Heart right ventricle (tissue), 16 donors: ENCODE data around the gene B3GNT5. TPM values are rescaled to one million over a fixed set of nuclear protein-coding genes. Genes with fewer than 3 reads are reported as not detected.

Experiments used
- ATAC-seq, 8 donors: fragments of 200-7000 bp; cut with Tn5 transposase; one replicate each; pipeline ENCODE4 v1.9.1; 2020; ENCODE audit warnings: mild to moderate bottlenecking in 8 of 8, moderate library complexity in 8 of 8, moderate number of reproducible peaks in 1 of 8
- DNase-seq, 2 donors: peaks; one replicate each; pipeline ENCODE4 v3.0.0-alpha.2; 2020
- H3K27ac ChIP-seq, 10 donors: fragments of 200-600 bp; sonication (generic) in 2 of 10; one replicate each; pipeline versions ENCODE4 v1.5.0 to v1.8.0; 2020 to 2022; ENCODE audit warnings: mild to moderate bottlenecking in 3 of 10
- H3K27me3 ChIP-seq, 7 donors: fragments of 200-600 bp; one replicate each; pipeline ENCODE4 v1.8.0; 2021 to 2022; ENCODE audit warnings: mild to moderate bottlenecking in 2 of 7
- H3K36me3 ChIP-seq, 9 donors: fragments of 200-600 bp; sonication (generic) in 1 of 9; one replicate each; pipeline versions ENCODE4 v1.5.0 to v1.8.0; 2020 to 2022; ENCODE audit warnings: mild to moderate bottlenecking in 2 of 9
- H3K4me1 ChIP-seq, 9 donors: fragments of 200-600 bp; sonication (generic) in 1 of 9; one replicate each; pipeline versions ENCODE4 v1.5.0 to v1.8.0; 2020 to 2022; ENCODE audit warnings: mild to moderate bottlenecking in 4 of 9
- H3K4me3 ChIP-seq, 10 donors: fragments of 200-600 bp; sonication (generic) in 2 of 10; one replicate each; pipeline versions ENCODE4 v1.5.0 to v1.8.0; 2020 to 2022; ENCODE audit warnings: mild to moderate bottlenecking in 7 of 10, moderate library complexity in 2 of 10
- H3K9me3 ChIP-seq, 11 donors: fragments of 200-600 bp in 10 of 11; sonication (generic) in 2 of 11; one replicate each; pipeline versions ENCODE4 v1.5.0 to v1.8.0; 2013 to 2022; ENCODE audit warnings: mild to moderate bottlenecking in 2 of 11, control low read depth in 1 of 11, moderate library complexity in 1 of 11
- CTCF ChIP-seq, 9 donors: fragments of 200-600 bp; sonication (generic) in 2 of 9; IDR thresholded peaks; one replicate each; pipeline versions ENCODE4 v1.5.0 to v1.8.0; 2021 to 2022; ENCODE audit warnings: antibody characterized with exemption in 9 of 9, mild to moderate bottlenecking in 5 of 9, moderate library complexity in 1 of 9
- WGBS, 2 donors: extraction: QIAGEN DNeasy Blood & Tissue Kit; methylation state at CpG; one replicate each; pipeline ENCODE4 v1.1.7; 2013; ENCODE audit warnings: inconsistent platforms in 1 of 2; 5-methylcytosine and 5-hydroxymethylcytosine counted together
- intact Hi-C, 10 donors: fragments of 100-400 bp; cut with DNase I; formaldehyde crosslinking; loops; one replicate each; pipeline versions ENCODE4 v1.11.1 to v1.14.2; 2022
- polyA plus RNA-seq, 2 donors: library from polyadenylated mRNA; stranded (reverse); fragments of 200-250 nt; gene quantifications; one replicate each; pipeline ENCODE4 v1.2.3, GENCODE V29; 2013
- total RNA-seq, 10 donors: library from RNA; stranded (reverse); fragmentation: NEBNext Ultra II Directional in 3 of 10; extraction: Animal tissue kit (Norgen Biotek cat#: 25700) in 3 of 10; gene quantifications; one replicate each; pipeline versions ENCODE4 v1.2.1 to v1.2.4, GENCODE V29; 2021 to 2023
- donor health status: Arrhythmogenic right ventricular cardiomyopathy.
- donor health status: ischemic (EF 13 %, LVEDD 7.1; RV severe dilation, severe dysfunction).
- donor health status: healthy with polysubstance abuse.
- donor health status: DM: no; HTN: yes; CAD: no.
- donor health status: DM: no; HTN: no; CAD: no.
- donor health status: ischemic (EF 25% LVEDD 6.9; RV normal size, moderate dysfunction).
- donor health status: ischemic (EF 25% LVEDD 5.7; RV mildly dilated, moderate dysfunction).
- donor health status: healthy.
- donor health status: DM: yes; HTN: yes; CAD: no.
- donor health status: Ischemic cardiomyopathy.
- donor health status: ischemic (EF 35%, LVEDD 5.7; RV mildly dilated, moderate dysfunction).
- donor health status: nonischemic (EF 11% LVEDD 7.7; RV severe dilation, severe dysfunction).
- donor health status: DM: yes; HTN: yes; CAD: no.
- donor health status: PGD.
- donor health status: ischemic (EF 29% LVEDD 5.4; RV normal size, mild dysfunction).
- donor health status: nonischemic (EF 23%, LVEDD 6.1; RV moderate dilation, normal function).

Gene B3GNT5
- total and polyA plus RNA-seq, 12 donors: 1.7 to 9.0 (median 4.6) TPM

- DNase-seq (no peak), ATAC-seq (peak in 1 of 8 donors; percentile 22)
- no peaks in the 10 kb centered on the region for H3K36me3 ChIP-seq
- 84 to 85% methylated on average over 5 of the region's 5 CpGs for WGBS, 2 donors
- TF ChIP-seq CTCF (IDR thresholded peaks at IDR 0.05): no peak
- H3K27me3 ChIP-seq: no peaks in the 10 kb centered on the region
- H3K9me3 ChIP-seq: no peaks in the 10 kb centered on the region
- peak overlapping the region in 7 of 10 donors; percentile 67 to 89 (median 77) for H3K27ac ChIP-seq
- intact Hi-C loops: loop anchor here in 3 of 10 donors (5.0 kb wide), 1 partner anchor 42 kb away; the partner anchor contains the start of gene B3GNT5 (in 3 of the 3)
- H3K4me3 ChIP-seq: no peak overlapping the region
- peaks cover 0 to 44% (median 21%) of the 10 kb centered on the region in 9 donors for H3K4me1 ChIP-seq
Observed at GRCh38 chr3:183210341-183210740, 42.7 kb upstream of the B3GNT5 start.

- WGBS, 2 donors: 53 to 71% methylated on average over 9 of the region's 9 CpGs
- DNase-seq: peak in 1 of 2 donors; percentile 19
- Histone ChIP-seq H3K36me3 (no peaks in the 10 kb centered on the region), H3K4me3 (peak overlapping the region in 2 of 10 donors; percentile 15 to 27), H3K9me3 (no peaks in the 10 kb centered on the region), H3K27ac (peak overlapping the region in 9 of 10 donors; percentile 42 to 89 (median 71)), H3K27me3 (no peaks in the 10 kb centered on the region), H3K4me1 (peaks cover 0 to 47% (median 21%) of the 10 kb centered on the region in 9 donors)
- TF ChIP-seq CTCF (IDR thresholded peaks at IDR 0.05): no peak
- intact Hi-C loops: loop anchor here in 3 of 10 donors (5.0 kb wide), 1 partner anchor 41 kb away; the partner anchor contains the start of gene B3GNT5 (in 3 of the 3)
- ATAC-seq: peak; percentile 25 to 59 (median 53)
Observed at GRCh38 chr3:183210862-183211341, 42.2 kb upstream of the B3GNT5 start.

GRCh38 chr3:183211352-183211751 lies 41.7 kb upstream of the B3GNT5 start:
- peak in 1 of 9 donors; percentile 17 for TF ChIP-seq CTCF (IDR thresholded peaks at IDR 0.05)
- intact Hi-C loops: loop anchor here in 3 of 10 donors (5.0 kb wide), 1 partner anchor 41 kb away; the partner anchor contains the start of gene B3GNT5 (in 3 of the 3)
- H3K4me1 ChIP-seq: peaks cover 0 to 49% (median 21%) of the 10 kb centered on the region in 9 donors
- H3K36me3 ChIP-seq: no peaks in the 10 kb centered on the region
- H3K27me3 ChIP-seq: no peaks in the 10 kb centered on the region
- peak overlapping the region in 9 of 10 donors; percentile 42 to 89 (median 71) for H3K27ac ChIP-seq
- 62 to 74% methylated on average over 13 of the region's 13 CpGs for WGBS, 2 donors
- peak; percentile 19 to 37 for DNase-seq
- H3K9me3 ChIP-seq: no peaks in the 10 kb centered on the region
- peak; percentile 73 to 93 (median 89) for ATAC-seq
- peak overlapping the region in 2 of 10 donors; percentile 15 to 27 for H3K4me3 ChIP-seq

- Histone ChIP-seq H3K27ac (peak overlapping the region in 9 of 10 donors; percentile 42 to 89 (median 68)), H3K36me3 (no peaks in the 10 kb centered on the region), H3K4me3 (no peak overlapping the region), H3K27me3 (no peaks in the 10 kb centered on the region), H3K4me1 (peaks cover 0 to 49% (median 21%) of the 10 kb centered on the region in 9 donors), H3K9me3 (no peaks in the 10 kb centered on the region)
- TF ChIP-seq CTCF (IDR thresholded peaks at IDR 0.05): no peak
- DNase-seq: no peak
- WGBS, 2 donors: 64 to 75% methylated on average over 12 of the region's 12 CpGs
- ATAC-seq: no peak
- intact Hi-C loops: loop anchor here in 3 of 10 donors (5.0 kb wide), 1 partner anchor 40 kb away; the partner anchor contains the start of gene B3GNT5 (in 3 of the 3)
Observed at GRCh38 chr3:183212096-183212495, 41.0 kb upstream of the B3GNT5 start.
